Left ventricle myocardium inferior (tissue), 1 donor: ENCODE results near the gene TRAK1. TPM values are rescaled to one million over a fixed set of nuclear protein-coding genes. Genes with fewer than 3 reads are reported as not detected.
"Not testable (repeated sequence)": the region's sequence is repeated elsewhere in the genome, so short reads cannot be mapped to it uniquely, and the experiment has no call there.

Source experiments
- DNase-seq: peaks from one replicate; pipeline ENCODE4 v3.0.0-alpha.2; 2020
- H3K27ac ChIP-seq: fragments of 200-600 bp; replicated peaks from 2 replicates; pipeline ENCODE4 v1.8.0; 2021
- H3K27me3 ChIP-seq: fragments of 200-600 bp; 2 replicates; pipeline ENCODE4 v1.8.0; 2021; ENCODE audit warnings: low read depth
- H3K36me3 ChIP-seq: fragments of 200-600 bp; 2 replicates; pipeline ENCODE4 v1.8.0; 2021
- H3K4me1 ChIP-seq: fragments of 200-600 bp; 2 replicates; pipeline ENCODE4 v1.8.0; 2021
- H3K4me3 ChIP-seq: fragments of 200-600 bp; 2 replicates; pipeline ENCODE4 v1.8.0; 2021; ENCODE audit warnings: mild to moderate bottlenecking, moderate library complexity
- H3K9me3 ChIP-seq: fragments of 200-600 bp; replicated peaks from 2 replicates; pipeline ENCODE4 v1.8.0; 2021
- intact Hi-C: fragments of 100-400 bp; cut with micrococcal nuclease; formaldehyde crosslinking; loops from one replicate; pipeline ENCODE4 v1.11.0; 2022
- long read RNA-seq: library from polyadenylated mRNA; unstranded; transcript quantifications from one replicate; pipeline ENCODE4 v2.0.0, GENCODE V29; 2021
- total RNA-seq: library from RNA; stranded (reverse); fragmentation: NEBNext Ultra II Directional; extraction: Animal tissue kit (Norgen Biotek cat#: 25700); gene quantifications from one replicate; pipeline ENCODE4 v1.2.1, GENCODE V29; 2021
- TF ChIP-seq, protein P1 (sequence below): fragments of 200-600 bp; IDR thresholded peaks from 2 replicates; pipeline ENCODE4 v1.8.0; 2021; ENCODE audit warnings: antibody characterized with exemption, mild to moderate bottlenecking, borderline replicate concordance
- donor health status: DM: no; HTN: yes; CAD: no; lungs with severe emphysema.

Gene TRAK1, protein sequence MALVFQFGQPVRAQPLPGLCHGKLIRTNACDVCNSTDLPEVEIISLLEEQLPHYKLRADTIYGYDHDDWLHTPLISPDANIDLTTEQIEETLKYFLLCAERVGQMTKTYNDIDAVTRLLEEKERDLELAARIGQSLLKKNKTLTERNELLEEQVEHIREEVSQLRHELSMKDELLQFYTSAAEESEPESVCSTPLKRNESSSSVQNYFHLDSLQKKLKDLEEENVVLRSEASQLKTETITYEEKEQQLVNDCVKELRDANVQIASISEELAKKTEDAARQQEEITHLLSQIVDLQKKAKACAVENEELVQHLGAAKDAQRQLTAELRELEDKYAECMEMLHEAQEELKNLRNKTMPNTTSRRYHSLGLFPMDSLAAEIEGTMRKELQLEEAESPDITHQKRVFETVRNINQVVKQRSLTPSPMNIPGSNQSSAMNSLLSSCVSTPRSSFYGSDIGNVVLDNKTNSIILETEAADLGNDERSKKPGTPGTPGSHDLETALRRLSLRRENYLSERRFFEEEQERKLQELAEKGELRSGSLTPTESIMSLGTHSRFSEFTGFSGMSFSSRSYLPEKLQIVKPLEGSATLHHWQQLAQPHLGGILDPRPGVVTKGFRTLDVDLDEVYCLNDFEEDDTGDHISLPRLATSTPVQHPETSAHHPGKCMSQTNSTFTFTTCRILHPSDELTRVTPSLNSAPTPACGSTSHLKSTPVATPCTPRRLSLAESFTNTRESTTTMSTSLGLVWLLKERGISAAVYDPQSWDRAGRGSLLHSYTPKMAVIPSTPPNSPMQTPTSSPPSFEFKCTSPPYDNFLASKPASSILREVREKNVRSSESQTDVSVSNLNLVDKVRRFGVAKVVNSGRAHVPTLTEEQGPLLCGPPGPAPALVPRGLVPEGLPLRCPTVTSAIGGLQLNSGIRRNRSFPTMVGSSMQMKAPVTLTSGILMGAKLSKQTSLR
- 264 TPM for total RNA-seq
- long read RNA-seq, transcript TRAK1-208 (13 exons, 2,008 nt), result major isoform, 50 of 381 reads
- long read RNA-seq, partial matches to known transcripts, result 290 of 381 reads
- long read RNA-seq, other reads (novel, unspliced or antisense), result 41 of 381 reads

DNA sequence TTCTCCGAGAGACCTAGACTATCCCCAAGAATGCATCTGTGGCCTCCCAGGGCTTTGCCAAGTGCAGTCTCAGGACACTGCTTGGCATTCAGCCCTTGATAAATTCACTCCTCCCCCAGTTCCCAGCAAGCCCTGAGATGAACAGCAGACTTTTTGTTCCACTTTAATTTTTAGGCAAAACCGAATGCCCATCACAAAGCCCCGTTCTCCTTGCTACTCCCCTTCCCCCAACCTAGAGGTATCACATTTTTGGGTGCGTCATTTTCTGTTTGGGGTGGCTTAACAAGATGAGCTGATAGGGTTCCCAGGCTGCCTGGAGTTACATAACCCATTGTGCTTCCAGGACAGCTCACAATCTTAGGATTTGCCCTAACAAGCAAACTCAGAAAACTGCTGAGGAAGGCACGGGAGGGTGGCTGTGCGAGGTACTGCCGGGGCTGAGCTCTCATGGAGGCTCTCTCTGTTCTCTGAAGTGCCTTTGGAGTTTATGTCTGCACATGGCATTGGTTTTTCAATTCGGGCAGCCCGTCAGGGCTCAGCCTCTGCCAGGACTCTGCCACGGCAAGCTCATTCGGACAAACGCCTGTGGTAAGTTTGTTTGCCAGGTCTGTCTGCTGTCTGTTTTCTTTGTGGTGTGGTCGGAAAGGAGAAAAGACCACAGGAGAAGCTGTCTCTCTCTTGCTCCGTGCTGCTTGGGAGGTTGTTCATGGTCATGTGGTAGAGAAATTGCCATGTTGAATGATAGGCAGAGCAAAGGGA, at the start of gene TRAK1:
TSS of gene TRAK1 (plus strand) at position 385 of the 759 bp plus-strand sequence. CDS start at position 498, 113 bp downstream.
- peaks cover 97% of the 10 kb centered on the region for H3K4me1 ChIP-seq
- TF ChIP-seq, protein P1, sequence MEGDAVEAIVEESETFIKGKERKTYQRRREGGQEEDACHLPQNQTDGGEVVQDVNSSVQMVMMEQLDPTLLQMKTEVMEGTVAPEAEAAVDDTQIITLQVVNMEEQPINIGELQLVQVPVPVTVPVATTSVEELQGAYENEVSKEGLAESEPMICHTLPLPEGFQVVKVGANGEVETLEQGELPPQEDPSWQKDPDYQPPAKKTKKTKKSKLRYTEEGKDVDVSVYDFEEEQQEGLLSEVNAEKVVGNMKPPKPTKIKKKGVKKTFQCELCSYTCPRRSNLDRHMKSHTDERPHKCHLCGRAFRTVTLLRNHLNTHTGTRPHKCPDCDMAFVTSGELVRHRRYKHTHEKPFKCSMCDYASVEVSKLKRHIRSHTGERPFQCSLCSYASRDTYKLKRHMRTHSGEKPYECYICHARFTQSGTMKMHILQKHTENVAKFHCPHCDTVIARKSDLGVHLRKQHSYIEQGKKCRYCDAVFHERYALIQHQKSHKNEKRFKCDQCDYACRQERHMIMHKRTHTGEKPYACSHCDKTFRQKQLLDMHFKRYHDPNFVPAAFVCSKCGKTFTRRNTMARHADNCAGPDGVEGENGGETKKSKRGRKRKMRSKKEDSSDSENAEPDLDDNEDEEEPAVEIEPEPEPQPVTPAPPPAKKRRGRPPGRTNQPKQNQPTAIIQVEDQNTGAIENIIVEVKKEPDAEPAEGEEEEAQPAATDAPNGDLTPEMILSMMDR, result peak; percentile 16
- no peaks in the 10 kb centered on the region for H3K27me3 ChIP-seq
- DNase-seq, result peak; percentile 44
- H3K36me3 ChIP-seq, result peaks cover 37% of the 10 kb centered on the region
- peak within 1 kb of the TSS; percentile 88 for H3K27ac ChIP-seq
- intact Hi-C loops, result loop anchor here (10.0 kb wide), 1 partner anchor 76 kb away; no protein-coding TSS in a partner anchor
- peak within 1 kb of the TSS; percentile 56 for H3K4me3 ChIP-seq
- H3K9me3 ChIP-seq, result no peaks in the 10 kb centered on the region

DNA sequence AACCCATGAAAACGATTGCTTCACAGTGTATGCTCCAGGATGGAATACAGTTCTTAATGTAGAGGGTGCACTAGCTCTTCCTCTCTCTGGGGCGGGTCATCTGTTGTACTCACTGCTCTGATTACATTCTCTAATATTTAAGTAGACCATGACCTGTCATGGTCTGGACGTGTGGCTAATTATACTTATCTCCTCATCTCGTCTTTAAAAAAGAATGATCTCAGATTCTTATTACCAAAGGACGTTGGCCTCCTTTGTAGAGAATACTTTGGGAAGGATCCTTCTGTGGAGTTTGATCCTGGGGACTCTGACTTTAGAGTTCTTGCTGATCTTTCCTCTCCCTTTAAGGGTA, 48.4 kb upstream of the TRAK1 start:
- TF ChIP-seq, protein P1, result no peak
- no peaks in the 10 kb centered on the region for H3K9me3 ChIP-seq
- H3K36me3 ChIP-seq, result no peaks in the 10 kb centered on the region
- H3K4me3 ChIP-seq, result peak overlapping the region; percentile 39
- intact Hi-C loops, result no loop called here
- H3K4me1 ChIP-seq, result peaks cover 98% of the 10 kb centered on the region
- DNase-seq, result no peak
- no peaks in the 10 kb centered on the region for H3K27me3 ChIP-seq
- H3K27ac ChIP-seq, result peak overlapping the region; percentile 94

DNA sequence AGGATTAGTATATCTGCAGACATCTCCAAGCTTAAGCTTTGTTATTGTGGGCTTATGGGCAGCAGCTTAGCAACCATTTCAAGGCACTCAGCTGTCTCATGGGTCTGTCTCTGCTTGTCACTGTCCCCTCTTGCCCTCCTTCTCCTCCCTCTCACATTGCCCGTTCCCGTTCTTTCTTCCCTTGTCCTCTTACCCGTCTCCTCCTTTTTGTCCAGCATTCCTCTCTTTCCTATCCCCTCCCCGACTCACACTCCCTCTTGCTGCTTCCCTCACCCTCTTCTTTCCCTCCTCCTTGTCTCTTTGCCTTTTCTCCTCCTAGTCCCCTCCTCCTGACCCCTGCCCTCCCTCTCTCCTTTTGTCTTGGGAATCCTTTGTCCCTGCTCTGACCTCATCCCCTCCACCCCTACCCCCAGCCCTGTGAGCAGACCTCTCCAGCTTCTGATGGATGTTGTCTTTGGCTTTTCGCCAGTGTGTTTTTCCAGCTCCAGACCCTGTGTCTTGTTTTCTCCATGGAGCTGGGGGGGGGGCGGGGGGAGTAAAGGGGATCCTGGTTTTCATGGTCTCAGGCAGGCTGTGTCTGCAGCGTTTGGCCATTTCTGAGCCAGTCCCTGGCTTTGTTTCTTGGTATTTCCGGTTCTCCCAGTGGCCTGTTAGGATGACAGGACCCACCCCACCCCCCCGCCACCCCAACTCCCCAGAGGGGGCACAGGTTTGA, 47.9 kb upstream of the TRAK1 start:
- peaks cover 98% of the 10 kb centered on the region for H3K4me1 ChIP-seq
- no peaks in the 10 kb centered on the region for H3K9me3 ChIP-seq
- DNase-seq, result peak; percentile 58
- peak overlapping the region; percentile 94 for H3K27ac ChIP-seq
- H3K36me3 ChIP-seq, result no peaks in the 10 kb centered on the region
- TF ChIP-seq, protein P1, result no peak
- intact Hi-C loops, result no loop called here
- H3K4me3 ChIP-seq, result peak overlapping the region; percentile 39
- no peaks in the 10 kb centered on the region for H3K27me3 ChIP-seq

DNA sequence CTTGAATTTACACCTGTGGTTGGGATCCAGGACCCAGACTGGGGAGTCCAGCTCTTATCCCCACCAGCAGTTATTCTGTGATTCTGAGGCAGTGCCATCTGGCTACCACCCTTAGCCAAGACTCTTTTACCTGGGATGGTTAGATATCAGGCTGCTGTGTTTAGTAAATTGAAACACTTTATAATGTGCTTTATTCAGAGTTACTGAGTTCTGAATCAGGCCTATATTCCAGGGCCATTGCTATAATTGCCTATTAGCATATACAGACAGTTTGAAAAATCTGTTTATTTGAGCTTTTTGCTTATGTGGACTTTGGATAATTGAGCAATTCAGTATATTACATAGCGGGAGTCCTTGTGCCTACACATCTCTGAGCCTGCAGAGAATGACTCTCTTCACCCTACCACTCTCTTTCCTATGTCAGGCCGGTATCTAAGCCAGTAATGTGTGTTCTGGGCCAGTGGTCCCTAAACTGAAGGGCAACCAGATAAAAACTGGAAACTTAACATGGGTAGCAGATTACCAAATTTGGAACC, 45.4 kb upstream of the TRAK1 start:
- no peak for DNase-seq
- intact Hi-C loops, result no loop called here
- Histone ChIP-seq H3K36me3 (no peaks in the 10 kb centered on the region), H3K4me1 (peaks cover 98% of the 10 kb centered on the region), H3K27me3 (no peaks in the 10 kb centered on the region), H3K27ac (peak overlapping the region; percentile 94), H3K9me3 (no peaks in the 10 kb centered on the region), H3K4me3 (no peak overlapping the region)
- TF ChIP-seq, protein P1, result no peak

DNA sequence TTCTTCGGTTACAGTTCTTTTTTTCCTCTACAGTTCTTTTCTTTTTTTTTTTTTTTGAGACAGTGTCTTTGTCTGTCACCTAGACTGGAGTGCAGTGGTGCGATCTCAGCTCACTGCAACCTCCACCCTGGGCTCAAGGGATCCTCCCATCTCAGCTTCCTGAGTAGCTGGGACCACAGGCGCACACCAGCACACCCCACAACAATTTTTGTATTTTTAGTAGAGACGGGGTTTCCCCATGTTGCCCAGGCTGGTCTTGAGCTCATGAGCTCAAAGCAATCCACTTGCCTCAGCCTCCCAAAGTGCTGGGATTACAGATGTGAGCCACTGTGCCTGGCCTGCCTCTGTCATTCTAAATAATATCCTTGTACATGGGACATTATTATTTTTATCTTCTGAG, 42.6 kb upstream of the TRAK1 start:
- H3K9me3 ChIP-seq, H3K36me3 ChIP-seq, H3K27me3 ChIP-seq, DNase-seq, intact Hi-C loops, H3K4me3 ChIP-seq: not testable (repeated sequence)
- Histone ChIP-seq H3K4me1 (peaks cover 100% of the 10 kb centered on the region), H3K27ac (peak overlapping the region; percentile 94)
